Measurements from ENCODE around the gene CABP5.

GRCh38 chr19:48023011-48023410, 20.9 kb downstream of the CABP5 start:
- TF ChIP-seq CTCF (IDR thresholded peaks at IDR 0.05; ENCODE audit: insufficient read depth, low read length, poor library complexity, severe bottlenecking) = no peak
- no peak for TF ChIP-seq EZH2phosphoT487 (conservative IDR thresholded peaks at IDR 0.05; ENCODE audit: low read length)
